Activated T-helper 17 cell treated with anti-CD3 and anti-CD28 coated beads, Interleukin-2, amount 50 U/mL, for 72 hours (primary cell): ENCODE results near the gene SLC25A36. TPM values are rescaled to one million over a fixed set of nuclear protein-coding genes. Genes with fewer than 3 reads are reported as not detected.

Source experiments
- ATAC-seq: fragments of 150-1000 bp; cut with Tn5 transposase; replicated peaks from 2 replicates; pipeline ENCODE4 v1.10.0; 2021; ENCODE audit warnings: mild to moderate bottlenecking, moderate library complexity
- H3K27ac Mint-ChIP-seq: one replicate; pipeline ENCODE4 v1.8.0; 2022; ENCODE audit warnings: mixed read lengths
- H3K27me3 Mint-ChIP-seq: one replicate; pipeline ENCODE4 v1.8.0; 2022; ENCODE audit warnings: mixed read lengths
- H3K36me3 Mint-ChIP-seq: one replicate; pipeline ENCODE4 v1.8.0; 2022; ENCODE audit warnings: low read depth, mild to moderate bottlenecking, mixed read lengths
- H3K4me1 Mint-ChIP-seq: one replicate; pipeline ENCODE4 v1.8.0; 2022; ENCODE audit warnings: mixed read lengths
- H3K4me3 Mint-ChIP-seq: one replicate; pipeline ENCODE4 v1.8.0; 2022; ENCODE audit warnings: mild to moderate bottlenecking, mixed read lengths
- H3K9me3 Mint-ChIP-seq: one replicate; pipeline ENCODE4 v1.8.0; 2022; ENCODE audit warnings: mixed read lengths
- total RNA-seq, 2 donors: library from RNA; stranded (reverse); gene quantifications; one replicate each; pipeline ENCODE4 v1.2.3, GENCODE V29; 2022

SLC25A36 gene, protein sequence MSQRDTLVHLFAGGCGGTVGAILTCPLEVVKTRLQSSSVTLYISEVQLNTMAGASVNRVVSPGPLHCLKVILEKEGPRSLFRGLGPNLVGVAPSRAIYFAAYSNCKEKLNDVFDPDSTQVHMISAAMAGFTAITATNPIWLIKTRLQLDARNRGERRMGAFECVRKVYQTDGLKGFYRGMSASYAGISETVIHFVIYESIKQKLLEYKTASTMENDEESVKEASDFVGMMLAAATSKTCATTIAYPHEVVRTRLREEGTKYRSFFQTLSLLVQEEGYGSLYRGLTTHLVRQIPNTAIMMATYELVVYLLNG
- total RNA-seq, result 10 to 100 TPM; 46.1 to 83.9 TPM

DNA sequence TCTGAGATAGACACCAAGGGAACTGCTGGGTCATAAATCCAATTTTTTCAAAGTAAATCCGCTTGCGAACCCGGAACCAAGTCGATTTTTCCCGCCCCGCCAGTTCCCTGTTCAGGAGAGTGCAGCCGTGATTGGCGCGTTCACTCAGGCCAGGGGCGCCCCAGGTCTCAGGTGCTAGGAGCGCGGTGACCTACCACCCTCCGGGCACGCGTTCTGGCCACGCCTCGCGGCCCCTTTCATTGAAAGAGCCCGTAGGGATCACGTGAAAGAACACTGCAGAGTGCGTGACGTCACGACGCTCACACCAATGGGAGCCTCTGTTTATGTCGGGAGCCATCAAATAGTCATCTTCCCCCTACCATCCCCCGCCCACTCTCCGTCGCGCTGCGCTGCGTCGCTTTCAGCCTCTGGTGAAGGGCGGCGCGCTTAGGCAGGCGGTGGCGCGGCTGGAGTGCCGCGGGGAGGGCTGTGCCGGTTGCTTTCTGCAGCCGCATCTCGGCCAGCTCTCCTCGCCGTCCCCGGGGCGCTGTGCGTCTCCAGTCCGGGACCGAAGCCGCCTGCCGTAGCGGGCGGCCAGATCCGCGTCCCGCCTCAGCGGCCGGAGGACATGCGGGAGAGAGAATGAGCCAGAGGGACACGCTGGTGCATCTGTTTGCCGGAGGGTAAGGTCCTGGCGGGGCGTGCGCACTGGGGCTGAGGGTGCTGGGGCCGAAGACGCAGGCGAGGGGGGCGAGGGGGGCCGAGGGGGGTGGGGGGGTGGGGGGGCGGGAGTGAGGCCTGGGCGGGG, at the start of gene SLC25A36:
TSS of gene SLC25A36 (plus strand) at position 403 of the 787 bp plus-strand sequence. CDS start at position 622, 219 bp downstream.
- Mint-ChIP-seq H3K27ac (peak within 1 kb of the TSS; percentile 94), H3K36me3 (peaks cover 24% of the 10 kb centered on the region), H3K4me1 (peaks cover 22% of the 10 kb centered on the region), H3K27me3 (no peaks in the 10 kb centered on the region), H3K9me3 (peaks cover 4% of the 10 kb centered on the region), H3K4me3 (peak within 1 kb of the TSS; percentile 96)
- peak; percentile 97 for ATAC-seq

DNA sequence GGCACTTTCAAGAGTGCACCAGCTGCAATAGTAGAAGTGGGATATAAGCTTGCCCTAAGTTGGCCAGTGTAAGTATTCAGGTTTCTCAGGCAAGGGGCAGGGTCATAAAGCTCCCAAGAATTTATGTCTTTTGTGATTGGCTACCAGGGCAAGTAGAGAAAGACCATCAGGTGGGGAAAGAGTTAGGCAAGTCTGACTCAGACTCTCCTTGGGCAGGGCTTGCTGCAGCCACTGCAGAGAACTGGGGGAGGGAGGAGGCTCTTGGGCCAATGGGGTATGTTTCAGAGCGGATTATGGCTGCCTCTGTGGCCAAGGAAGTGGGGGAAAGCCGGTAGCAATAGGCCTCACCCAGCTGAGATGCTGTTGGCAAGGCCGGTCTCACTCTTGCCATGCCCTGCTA, 44.6 kb upstream of the SLC25A36 start:
- H3K4me3 Mint-ChIP-seq, result no peak overlapping the region
- ATAC-seq, result no peak
- no peak overlapping the region for H3K27ac Mint-ChIP-seq
- no peaks in the 10 kb centered on the region for H3K4me1 Mint-ChIP-seq
- peaks cover 33% of the 10 kb centered on the region for H3K27me3 Mint-ChIP-seq
- no peaks in the 10 kb centered on the region for H3K9me3 Mint-ChIP-seq
- H3K36me3 Mint-ChIP-seq, result no peaks in the 10 kb centered on the region

DNA sequence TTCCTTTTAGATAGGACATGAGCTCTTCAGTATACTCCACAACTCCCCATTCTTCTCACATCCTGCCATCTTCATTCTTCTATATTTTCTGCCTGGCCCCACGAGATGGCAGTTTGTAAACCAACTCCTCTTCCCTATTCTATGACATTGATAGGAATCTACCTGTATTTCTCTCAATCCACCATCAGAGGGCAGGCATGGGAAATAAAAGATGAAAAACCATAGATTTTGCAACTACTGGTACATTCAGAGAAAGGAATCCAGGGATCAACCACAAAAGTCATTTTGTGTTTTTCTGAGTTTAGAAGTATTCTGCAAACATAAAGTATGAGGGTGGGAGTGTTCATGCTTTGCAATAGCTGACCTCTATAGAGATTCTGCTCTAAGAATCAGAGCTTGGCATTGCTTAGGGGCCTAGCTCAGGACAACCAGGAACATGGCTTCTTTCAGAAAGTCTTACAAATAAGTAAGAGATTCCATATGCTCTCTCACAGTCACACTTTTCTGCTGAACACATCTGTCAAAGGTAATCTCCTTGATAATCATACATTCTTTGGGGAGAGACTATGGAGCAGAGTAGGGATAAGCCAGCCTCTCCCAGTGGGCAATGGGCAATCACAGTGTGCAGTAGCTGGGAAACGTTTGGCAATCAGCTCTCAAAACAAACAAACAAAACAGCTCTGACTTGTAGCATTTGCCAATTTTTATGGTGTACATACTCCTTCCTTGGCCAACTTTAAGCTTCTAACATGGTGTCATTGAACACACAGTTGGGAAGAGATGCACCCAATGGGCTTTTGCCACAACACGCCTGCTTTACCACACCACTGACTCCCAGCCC, 43.1 kb upstream of the SLC25A36 start:
- ATAC-seq, result peak; percentile 57
- H3K27ac Mint-ChIP-seq, result no peak overlapping the region
- no peaks in the 10 kb centered on the region for H3K9me3 Mint-ChIP-seq
- H3K4me3 Mint-ChIP-seq, result no peak overlapping the region
- H3K27me3 Mint-ChIP-seq, result peaks cover 30% of the 10 kb centered on the region
- H3K36me3 Mint-ChIP-seq, result no peaks in the 10 kb centered on the region
- no peaks in the 10 kb centered on the region for H3K4me1 Mint-ChIP-seq

DNA sequence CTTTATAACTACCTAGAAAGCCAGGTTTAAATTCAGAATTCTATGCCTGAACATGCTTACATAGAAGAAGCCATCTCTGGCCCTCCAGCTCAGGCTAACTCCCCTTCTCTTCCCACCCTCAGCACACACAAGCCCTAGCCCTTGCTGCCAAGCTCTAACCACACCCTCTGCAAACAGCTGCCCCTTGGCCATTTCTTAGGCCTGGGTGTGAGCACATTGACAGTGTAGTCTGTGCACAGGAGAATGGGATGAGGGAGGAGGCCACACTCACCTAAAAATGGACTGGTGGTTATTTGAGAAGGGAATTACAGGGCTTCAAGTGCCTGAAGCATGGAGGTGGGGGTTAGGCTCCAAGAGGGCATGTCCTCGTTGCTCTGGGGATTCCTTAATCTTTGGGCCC, 42.3 kb upstream of the SLC25A36 start:
- no peak overlapping the region for H3K27ac Mint-ChIP-seq
- H3K9me3 Mint-ChIP-seq, result no peaks in the 10 kb centered on the region
- H3K27me3 Mint-ChIP-seq, result peaks cover 28% of the 10 kb centered on the region
- H3K4me1 Mint-ChIP-seq, result no peaks in the 10 kb centered on the region
- no peaks in the 10 kb centered on the region for H3K36me3 Mint-ChIP-seq
- H3K4me3 Mint-ChIP-seq, result no peak overlapping the region
- no peak for ATAC-seq

DNA sequence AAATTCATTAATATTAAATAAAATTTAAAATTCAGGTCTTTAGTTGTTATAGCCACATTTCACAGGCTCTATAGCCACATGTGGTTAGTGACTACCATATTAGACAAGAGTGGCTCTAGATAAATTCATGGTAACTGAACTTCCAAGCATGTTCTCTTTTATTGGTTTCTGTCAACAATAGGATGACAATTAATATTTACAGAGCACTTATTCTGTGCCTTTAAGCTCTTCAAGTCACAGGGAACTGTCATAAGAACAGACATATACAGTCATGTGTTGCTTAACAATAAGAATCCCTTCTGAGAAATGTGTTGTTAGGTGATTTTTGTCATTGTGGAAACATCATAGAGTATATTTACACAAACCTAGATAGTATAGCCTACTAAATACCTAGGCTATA, 38.8 kb upstream of the SLC25A36 start:
- Mint-ChIP-seq H3K27me3 (peaks cover 14% of the 10 kb centered on the region), H3K27ac (no peak overlapping the region), H3K4me1 (no peaks in the 10 kb centered on the region), H3K36me3 (no peaks in the 10 kb centered on the region), H3K9me3 (no peaks in the 10 kb centered on the region), H3K4me3 (no peak overlapping the region)
- ATAC-seq, result no peak

DNA sequence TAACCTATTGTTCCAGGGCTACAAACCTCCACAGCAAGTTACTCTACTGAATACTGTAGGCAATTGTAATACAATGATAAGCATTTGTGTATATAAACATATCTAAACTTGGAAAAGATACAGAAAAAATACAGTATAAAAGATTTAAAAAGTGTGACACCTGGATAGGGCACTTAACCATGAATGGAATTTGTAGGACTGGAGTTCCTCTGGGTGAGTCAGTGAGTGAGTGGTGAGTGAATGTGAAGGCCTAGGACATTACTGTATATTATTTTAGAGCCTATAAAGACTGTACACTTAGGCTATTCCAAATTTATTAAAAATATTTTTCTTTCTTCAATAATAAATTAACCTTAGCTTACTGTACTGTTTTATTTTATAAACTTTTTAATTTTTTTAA, 38.4 kb upstream of the SLC25A36 start:
- Mint-ChIP-seq H3K27ac (no peak overlapping the region), H3K4me3 (no peak overlapping the region), H3K9me3 (no peaks in the 10 kb centered on the region), H3K36me3 (no peaks in the 10 kb centered on the region), H3K27me3 (peaks cover 12% of the 10 kb centered on the region), H3K4me1 (no peaks in the 10 kb centered on the region)
- no peak for ATAC-seq

DNA sequence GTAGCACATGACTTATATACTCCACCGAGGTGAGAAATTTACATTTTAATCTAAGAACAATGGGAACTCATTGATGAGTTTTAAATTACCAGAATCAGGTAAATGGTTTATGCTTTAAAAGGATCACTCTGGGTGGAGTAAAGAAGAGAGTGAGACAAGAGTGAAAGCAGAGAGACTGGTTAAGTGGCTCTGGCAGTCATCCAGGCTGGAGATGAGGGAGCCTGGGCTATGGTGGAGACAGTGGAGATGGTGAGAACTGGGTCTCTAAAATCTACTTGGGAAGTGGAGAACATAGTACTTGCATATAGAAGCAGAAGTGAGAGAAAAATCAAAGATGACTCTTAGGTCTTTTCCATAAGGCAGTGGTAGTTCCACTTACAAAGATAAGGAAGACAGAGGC, 37.1 kb upstream of the SLC25A36 start:
- H3K4me1 Mint-ChIP-seq, result no peaks in the 10 kb centered on the region
- no peaks in the 10 kb centered on the region for H3K36me3 Mint-ChIP-seq
- no peaks in the 10 kb centered on the region for H3K9me3 Mint-ChIP-seq
- ATAC-seq, result no peak
- no peak overlapping the region for H3K4me3 Mint-ChIP-seq
- no peak overlapping the region for H3K27ac Mint-ChIP-seq
- peaks cover 9% of the 10 kb centered on the region for H3K27me3 Mint-ChIP-seq

DNA sequence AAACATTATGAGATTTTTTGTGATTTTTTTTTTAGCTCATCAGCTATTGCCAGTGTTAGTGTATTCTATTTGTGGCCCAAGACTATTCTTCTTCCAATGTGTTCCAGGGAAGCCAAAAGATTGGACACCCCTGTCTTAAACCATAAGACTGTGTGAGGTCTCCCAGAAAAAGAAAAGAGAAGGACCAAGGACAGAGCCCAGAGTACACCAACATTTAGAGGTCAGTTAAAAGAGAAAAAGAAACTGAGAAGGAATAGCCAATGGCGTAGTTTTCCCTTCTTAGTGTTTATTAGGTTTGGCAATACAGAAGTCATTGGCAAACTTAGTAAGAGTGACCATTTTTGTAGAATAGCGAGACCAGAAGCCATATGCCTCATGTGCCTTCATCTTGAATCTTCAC, 36.1 kb upstream of the SLC25A36 start:
- H3K27ac Mint-ChIP-seq, result no peak overlapping the region
- no peak overlapping the region for H3K4me3 Mint-ChIP-seq
- no peaks in the 10 kb centered on the region for H3K4me1 Mint-ChIP-seq
- no peak for ATAC-seq
- H3K36me3 Mint-ChIP-seq, result no peaks in the 10 kb centered on the region
- no peaks in the 10 kb centered on the region for H3K9me3 Mint-ChIP-seq
- H3K27me3 Mint-ChIP-seq, result peaks cover 9% of the 10 kb centered on the region

DNA sequence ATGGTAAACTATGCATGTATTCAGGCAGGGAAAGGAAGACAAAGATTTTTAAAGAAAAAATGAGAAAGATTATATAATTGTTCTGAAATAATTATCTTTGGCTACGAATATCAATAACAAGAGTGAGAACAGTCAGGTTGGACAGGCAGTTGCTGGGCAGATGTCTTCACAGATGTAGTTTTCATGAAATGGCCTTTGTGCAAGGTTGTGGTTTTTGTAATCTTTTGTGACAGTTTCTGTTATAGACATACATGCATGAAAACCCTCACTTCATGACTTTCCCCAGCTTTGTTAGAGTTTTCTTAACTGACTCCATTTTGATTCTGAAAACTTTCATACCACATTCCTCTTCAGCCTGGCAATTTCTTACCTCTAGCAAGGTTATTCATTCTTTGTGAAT, 34.9 kb upstream of the SLC25A36 start:
- Mint-ChIP-seq H3K27ac (no peak overlapping the region), H3K4me1 (no peaks in the 10 kb centered on the region), H3K4me3 (no peak overlapping the region), H3K9me3 (no peaks in the 10 kb centered on the region), H3K27me3 (peaks cover 9% of the 10 kb centered on the region), H3K36me3 (no peaks in the 10 kb centered on the region)
- ATAC-seq, result no peak

DNA sequence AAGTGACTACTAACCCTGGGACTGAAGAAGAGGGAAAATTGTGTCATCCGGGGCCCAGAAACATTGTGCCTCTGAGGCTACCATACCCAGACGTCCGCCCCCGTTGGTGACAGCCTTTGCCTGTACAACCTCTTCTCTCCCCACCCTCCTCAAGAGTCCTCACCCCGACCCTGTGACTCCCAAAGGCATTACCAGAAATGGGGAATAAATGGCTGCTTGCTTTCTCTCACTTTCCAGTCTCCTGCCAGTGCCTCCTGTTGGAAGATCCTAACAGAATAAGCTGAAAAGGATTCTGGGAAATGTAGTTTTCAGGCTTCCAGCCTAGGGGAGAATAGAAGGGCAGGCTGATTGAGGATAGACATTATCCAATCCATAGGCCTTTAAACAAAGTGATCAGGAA, 30.8 kb upstream of the SLC25A36 start:
- Mint-ChIP-seq H3K27me3 (peaks cover 14% of the 10 kb centered on the region), H3K9me3 (no peaks in the 10 kb centered on the region), H3K36me3 (no peaks in the 10 kb centered on the region), H3K4me1 (no peaks in the 10 kb centered on the region), H3K4me3 (no peak overlapping the region), H3K27ac (no peak overlapping the region)
- ATAC-seq, result no peak

DNA sequence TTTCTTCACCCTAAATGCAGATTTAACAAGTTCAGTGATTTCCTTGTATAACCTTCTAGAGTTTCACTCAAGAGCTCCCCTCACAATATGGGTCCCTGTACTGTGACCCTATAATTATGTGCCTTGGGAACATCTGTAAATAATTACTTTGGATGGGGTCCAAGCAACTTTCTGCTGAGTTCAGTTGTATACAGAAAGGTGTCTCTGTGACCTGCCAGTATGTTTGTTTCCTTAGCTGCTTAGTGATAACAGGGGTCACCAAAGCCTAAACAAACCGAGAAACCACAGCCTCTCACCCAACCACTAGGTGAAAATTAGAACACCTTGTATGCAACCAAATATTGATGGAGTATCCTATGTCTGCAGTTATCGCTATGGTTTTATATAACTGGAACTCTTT, 29.8 kb upstream of the SLC25A36 start:
- Mint-ChIP-seq H3K36me3 (no peaks in the 10 kb centered on the region), H3K27ac (no peak overlapping the region), H3K9me3 (no peaks in the 10 kb centered on the region), H3K4me1 (no peaks in the 10 kb centered on the region), H3K27me3 (peaks cover 17% of the 10 kb centered on the region), H3K4me3 (no peak overlapping the region)
- ATAC-seq, result no peak

DNA sequence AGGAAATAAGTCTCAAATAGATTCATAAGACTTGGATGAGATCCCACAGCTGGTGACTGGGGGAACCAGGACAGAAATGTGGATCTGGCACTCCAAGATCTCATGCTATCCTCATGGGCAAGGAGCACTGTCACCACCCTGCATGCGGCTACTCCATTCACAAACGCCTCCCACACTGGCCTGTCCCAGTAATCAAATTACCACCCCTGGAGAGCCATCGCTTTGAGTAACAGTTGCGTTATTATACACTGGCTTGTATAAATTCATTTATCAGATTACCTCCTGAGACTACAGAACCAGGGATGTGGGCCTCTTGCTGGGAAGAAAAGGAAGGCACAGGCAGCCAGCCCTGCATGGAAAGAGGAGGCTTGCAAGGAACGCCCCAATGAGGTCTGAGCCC, 27.9 kb upstream of the SLC25A36 start:
- Mint-ChIP-seq H3K36me3 (no peaks in the 10 kb centered on the region), H3K4me1 (no peaks in the 10 kb centered on the region), H3K27ac (no peak overlapping the region), H3K27me3 (peaks cover 27% of the 10 kb centered on the region), H3K4me3 (no peak overlapping the region), H3K9me3 (no peaks in the 10 kb centered on the region)
- ATAC-seq, result no peak

DNA sequence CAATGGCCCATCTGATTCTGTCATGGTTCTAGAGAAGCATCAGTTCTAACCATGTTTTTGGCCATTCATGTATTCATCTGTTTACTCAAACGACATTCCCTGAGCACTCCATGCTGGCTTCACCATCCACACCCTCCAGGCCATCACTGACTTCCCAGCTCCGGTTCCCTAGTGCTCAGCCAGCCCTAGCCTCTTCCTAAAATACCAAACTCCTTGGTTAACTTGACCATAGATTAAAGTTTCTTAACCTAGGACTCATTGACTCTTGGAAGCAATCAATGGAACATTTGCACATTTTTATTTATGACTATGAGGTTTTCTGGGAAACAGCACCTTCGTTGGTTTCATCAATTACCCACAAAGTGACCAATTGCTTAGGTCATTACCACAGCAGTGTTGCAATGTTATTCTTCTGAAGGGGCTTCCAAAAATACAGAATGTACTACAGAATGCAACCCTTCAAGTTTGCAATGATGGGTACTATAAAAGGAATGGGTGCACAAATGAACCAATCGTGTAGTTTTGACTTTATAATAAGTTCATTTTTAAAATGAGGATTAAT, 27.2 kb upstream of the SLC25A36 start:
- Mint-ChIP-seq H3K4me1 (no peaks in the 10 kb centered on the region), H3K27ac (no peak overlapping the region), H3K9me3 (no peaks in the 10 kb centered on the region), H3K4me3 (no peak overlapping the region), H3K36me3 (no peaks in the 10 kb centered on the region), H3K27me3 (peaks cover 31% of the 10 kb centered on the region)
- no peak for ATAC-seq

DNA sequence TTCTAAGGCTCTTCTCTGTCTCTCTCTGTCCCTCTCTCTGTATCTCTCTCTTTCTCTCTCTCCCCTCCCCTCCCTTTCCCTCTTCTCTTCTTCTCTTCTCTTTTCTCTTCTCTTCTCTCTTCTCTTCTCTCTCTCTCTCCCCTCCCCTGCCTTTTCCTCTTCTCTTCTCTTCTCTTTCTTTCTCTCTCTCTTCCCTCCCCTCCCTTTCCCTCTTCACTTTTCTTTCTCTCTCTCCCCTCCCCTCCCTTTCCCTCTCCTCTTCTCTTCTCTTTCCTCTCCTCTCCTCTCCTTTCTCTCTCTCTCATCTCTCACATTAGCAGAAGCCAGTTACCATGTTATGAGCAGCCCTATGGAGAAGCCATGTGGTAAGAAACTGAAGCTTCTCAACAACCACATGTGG, 25.0 kb upstream of the SLC25A36 start:
- Mint-ChIP-seq H3K4me1 (no peaks in the 10 kb centered on the region), H3K27me3 (peaks cover 38% of the 10 kb centered on the region), H3K4me3 (no peak overlapping the region), H3K27ac (no peak overlapping the region), H3K36me3 (no peaks in the 10 kb centered on the region), H3K9me3 (no peaks in the 10 kb centered on the region)
- ATAC-seq, result no peak
